ENCODE results near the gene THYN1. TPM values are rescaled to one million over a fixed set of nuclear protein-coding genes. Genes with fewer than 3 reads are reported as not detected.

THYN1 gene
- polyA plus RNA-seq, 1 donor (not counting 4 experiments of a cell fraction or from before 2014, with no cell fraction given): 45.8 TPM

GRCh38 chr11:134289789-134290188 lies 36.6 kb upstream of the THYN1 start:
- H3K79me2 ChIP-seq (ENCODE audit: control insufficient read depth, insufficient read depth, low read length): no peaks in the 10 kb centered on the region
- H3K9ac ChIP-seq (ENCODE audit: control insufficient read depth, extremely low read depth, insufficient read depth, low read length): no peak overlapping the region
- peaks cover 2% of the 10 kb centered on the region for H4K20me1 ChIP-seq (ENCODE audit: control insufficient read depth, extremely low read depth, insufficient read depth, low read length)
- H3K27ac ChIP-seq (ENCODE audit: control insufficient read depth, insufficient read depth, low read length): no peak overlapping the region
- H3K4me1 ChIP-seq (ENCODE audit: control insufficient read depth, extremely low read depth, insufficient read depth, low read length): no peaks in the 10 kb centered on the region
- H3K36me3 ChIP-seq (ENCODE audit: control insufficient read depth in 2 of 2, extremely low read depth in 1 of 2, insufficient read depth in 2 of 2, low read length in 2 of 2): no peaks in the 10 kb centered on the region
- no peaks in the 10 kb centered on the region for H3K9me3 ChIP-seq (ENCODE audit: control insufficient read depth, low read depth, low read length)
- no peak overlapping the region for H2AFZ ChIP-seq (ENCODE audit: control insufficient read depth, low read length)
- no peak for TF ChIP-seq CTCF (optimal IDR thresholded peaks at IDR 0.05 in 1 of 3, IDR thresholded peaks at IDR 0.05 in 1 of 3, conservative IDR thresholded peaks at IDR 0.05 in 1 of 3; ENCODE audit: extremely low read depth in 1 of 3, insufficient read depth in 2 of 3, low read length in 3 of 3)
- TF ChIP-seq EZH2 (IDR thresholded peaks at IDR 0.05; ENCODE audit: low read length): no peak
- FAIRE-seq (no peak), DNase-seq (ENCODE audit: low read depth, low spot score) (no peak)
- no peak overlapping the region for H3K4me2 ChIP-seq (ENCODE audit: control insufficient read depth, extremely low read depth, insufficient read depth, low read depth, low read length)
- dilution Hi-C loops (cut with MboI; ENCODE audit: extremely low pct_ligation_motif_present, low sequenced_read_pairs): no loop called here
- H3K9me1 ChIP-seq (ENCODE audit: control insufficient read depth, extremely low read depth, insufficient read depth, low read length): no peaks in the 10 kb centered on the region
- H3K4me3 ChIP-seq (ENCODE audit: control insufficient read depth in 2 of 3, extremely low read depth in 1 of 3, insufficient read depth in 2 of 3, low read depth in 1 of 3, low read length in 3 of 3): no peak overlapping the region
- H3K27me3 ChIP-seq (ENCODE audit: control insufficient read depth, extremely low read depth, insufficient read depth, low read length): no peaks in the 10 kb centered on the region

- no peak for DNase-seq (ENCODE audit: low read depth, low spot score)
These were observed 36.0 kb upstream of the THYN1 start for GRCh38 chr11:134289167-134289566.

More at GRCh38 chr11:134289167-134289566, 36.0 kb upstream of the THYN1 start:
- FAIRE-seq: no peak
- H3K27me3 ChIP-seq (ENCODE audit: control insufficient read depth, extremely low read depth, insufficient read depth, low read length): no peaks in the 10 kb centered on the region
- TF ChIP-seq EZH2 (IDR thresholded peaks at IDR 0.05; ENCODE audit: low read length) (no peak), CTCF (optimal IDR thresholded peaks at IDR 0.05 in 1 of 3, IDR thresholded peaks at IDR 0.05 in 1 of 3, conservative IDR thresholded peaks at IDR 0.05 in 1 of 3; ENCODE audit: extremely low read depth in 1 of 3, insufficient read depth in 2 of 3, low read length in 3 of 3) (no peak)
- no peaks in the 10 kb centered on the region for H3K36me3 ChIP-seq (ENCODE audit: control insufficient read depth in 2 of 2, extremely low read depth in 1 of 2, insufficient read depth in 2 of 2, low read length in 2 of 2)
- H3K79me2 ChIP-seq (ENCODE audit: control insufficient read depth, insufficient read depth, low read length): no peaks in the 10 kb centered on the region
- peaks cover 2% of the 10 kb centered on the region for H4K20me1 ChIP-seq (ENCODE audit: control insufficient read depth, extremely low read depth, insufficient read depth, low read length)
- no peak overlapping the region for H3K27ac ChIP-seq (ENCODE audit: control insufficient read depth, insufficient read depth, low read length)
- H3K4me1 ChIP-seq (ENCODE audit: control insufficient read depth, extremely low read depth, insufficient read depth, low read length): no peaks in the 10 kb centered on the region
- no peaks in the 10 kb centered on the region for H3K9me1 ChIP-seq (ENCODE audit: control insufficient read depth, extremely low read depth, insufficient read depth, low read length)
- H3K4me3 ChIP-seq (ENCODE audit: control insufficient read depth in 2 of 3, extremely low read depth in 1 of 3, insufficient read depth in 2 of 3, low read depth in 1 of 3, low read length in 3 of 3): no peak overlapping the region
- no peak overlapping the region for H3K9ac ChIP-seq (ENCODE audit: control insufficient read depth, extremely low read depth, insufficient read depth, low read length)
- no peaks in the 10 kb centered on the region for H3K9me3 ChIP-seq (ENCODE audit: control insufficient read depth, low read depth, low read length)
- H3K4me2 ChIP-seq (ENCODE audit: control insufficient read depth, extremely low read depth, insufficient read depth, low read depth, low read length): no peak overlapping the region
- H2AFZ ChIP-seq (ENCODE audit: control insufficient read depth, low read length): no peak overlapping the region
- dilution Hi-C loops (cut with MboI; ENCODE audit: extremely low pct_ligation_motif_present, low sequenced_read_pairs): no loop called here

Measured in keratinocyte (primary cell).